Astrocyte (in vitro differentiated cells and primary cell): ENCODE data around the gene LRRC4C.

Experiments
- EZH2 ChIP-seq: IDR thresholded peaks from 2 replicates; pipeline ENCODE4 v1.6.1; 2012; ENCODE audit warnings: mild to moderate bottlenecking, low read length, inconsistent platforms; ENCODE audit not compliant: insufficient read depth
- TF ChIP-seq, protein P1 (sequence below): IDR thresholded peaks from 2 replicates; pipeline ENCODE4 v1.5.1; 2011; ENCODE audit warnings: low read depth, mild to moderate bottlenecking, inconsistent platforms, low read length, moderate library complexity; ENCODE audit not compliant: insufficient read depth

DNA sequence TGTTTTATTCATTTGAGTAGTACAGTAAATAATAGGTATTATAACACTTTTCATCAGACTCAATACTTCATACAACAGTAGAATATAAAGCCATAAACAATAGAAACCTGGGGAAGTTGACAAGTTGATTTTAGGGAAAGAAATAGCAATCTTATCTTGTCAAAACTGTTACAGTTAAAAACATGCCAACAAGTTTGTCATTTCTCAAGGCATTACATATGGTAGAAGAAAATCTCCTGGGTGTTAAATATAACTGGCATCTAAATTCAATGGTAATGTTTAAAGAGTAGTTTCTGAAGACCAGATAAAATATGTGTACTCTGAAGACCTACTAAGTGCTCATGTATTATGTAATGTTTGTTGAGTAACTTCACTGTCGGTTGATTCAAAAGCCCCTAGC is 75.1 kb downstream of the LRRC4C start:
- TF ChIP-seq, protein P1, sequence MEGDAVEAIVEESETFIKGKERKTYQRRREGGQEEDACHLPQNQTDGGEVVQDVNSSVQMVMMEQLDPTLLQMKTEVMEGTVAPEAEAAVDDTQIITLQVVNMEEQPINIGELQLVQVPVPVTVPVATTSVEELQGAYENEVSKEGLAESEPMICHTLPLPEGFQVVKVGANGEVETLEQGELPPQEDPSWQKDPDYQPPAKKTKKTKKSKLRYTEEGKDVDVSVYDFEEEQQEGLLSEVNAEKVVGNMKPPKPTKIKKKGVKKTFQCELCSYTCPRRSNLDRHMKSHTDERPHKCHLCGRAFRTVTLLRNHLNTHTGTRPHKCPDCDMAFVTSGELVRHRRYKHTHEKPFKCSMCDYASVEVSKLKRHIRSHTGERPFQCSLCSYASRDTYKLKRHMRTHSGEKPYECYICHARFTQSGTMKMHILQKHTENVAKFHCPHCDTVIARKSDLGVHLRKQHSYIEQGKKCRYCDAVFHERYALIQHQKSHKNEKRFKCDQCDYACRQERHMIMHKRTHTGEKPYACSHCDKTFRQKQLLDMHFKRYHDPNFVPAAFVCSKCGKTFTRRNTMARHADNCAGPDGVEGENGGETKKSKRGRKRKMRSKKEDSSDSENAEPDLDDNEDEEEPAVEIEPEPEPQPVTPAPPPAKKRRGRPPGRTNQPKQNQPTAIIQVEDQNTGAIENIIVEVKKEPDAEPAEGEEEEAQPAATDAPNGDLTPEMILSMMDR, result no peak
- TF ChIP-seq EZH2, result no peak
